Activated CD8-positive, alpha-beta memory T cell treated with anti-CD3 and anti-CD28 coated beads, Interleukin-2, amount 50 U/mL, for 1 hour (primary cell): ENCODE data around the gene RTCB.

Source experiments
- DNase-seq: peaks from one replicate; pipeline ENCODE4 v3.0.0-alpha.2; 2020; ENCODE audit errors: extremely low read depth

Gene RTCB

GRCh38 chr22:32339190-32340012 lies 72.6 kb downstream of the RTCB start:
- no peak for DNase-seq

GRCh38 chr22:32338757-32339156 lies 73.3 kb downstream of the RTCB start:
- no peak for DNase-seq
